Measurements from ENCODE around the gene TOE1. TPM values are rescaled to one million over a fixed set of nuclear protein-coding genes. Genes with fewer than 3 reads are reported as not detected.

The TOE1 gene
- total RNA-seq, 6 experiments from 2014 or later = 9.5 to 11.7 (median 10.1) TPM

DNA sequence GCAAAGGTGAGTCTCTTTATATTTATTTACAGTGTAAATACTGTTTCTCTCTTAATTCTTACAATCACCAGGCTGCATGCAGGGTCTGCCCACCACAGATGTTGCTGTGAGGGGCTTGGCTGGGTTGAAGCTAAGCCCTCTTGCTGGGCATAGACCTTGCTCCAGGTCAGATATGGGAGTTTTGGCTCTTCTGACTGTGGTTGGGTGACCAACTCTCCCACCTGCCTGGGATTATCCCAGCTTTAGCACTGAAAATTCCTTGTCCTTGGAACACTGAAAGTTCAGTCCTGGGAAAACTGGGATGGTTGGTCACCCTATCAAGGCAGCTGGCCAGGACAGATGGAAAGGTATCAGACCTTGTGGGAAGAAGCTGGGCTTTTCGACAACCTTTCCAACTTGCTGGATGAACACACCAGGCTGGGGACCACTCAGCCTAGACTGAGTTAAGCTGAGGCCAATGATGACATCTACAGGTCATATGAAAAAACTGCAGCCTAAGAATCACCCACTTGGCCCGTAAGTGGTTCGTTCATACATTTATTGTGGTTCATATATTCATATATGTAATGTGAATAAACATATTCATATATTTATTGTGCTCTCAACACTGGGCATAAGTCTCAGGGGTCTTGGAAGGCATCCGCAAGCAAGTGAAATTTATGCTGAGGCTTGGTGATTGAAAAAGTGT lies 39.8 kb upstream of the TOE1 start:
- Mint-ChIP-seq H3K27ac (no peak overlapping the region), H3K36me3 (ENCODE audit: low read depth) (no peaks in the 10 kb centered on the region), H3K9me3 (no peaks in the 10 kb centered on the region), H3K4me3 (no peak overlapping the region), H3K27me3 (ENCODE audit: insufficient read depth) (peaks cover 3% of the 10 kb centered on the region), H3K4me1 (ENCODE audit: low read depth) (peaks cover 14% of the 10 kb centered on the region)
- TF ChIP-seq CTCF (IDR thresholded peaks at IDR 0.05) = peak; percentile 85
- DNase-seq = peak; percentile 60

- no peak overlapping the region for H3K4me3 Mint-ChIP-seq
- H3K27ac Mint-ChIP-seq = no peak overlapping the region
- no peaks in the 10 kb centered on the region for H3K36me3 Mint-ChIP-seq (ENCODE audit: low read depth)
- no peak for DNase-seq
- peaks cover 19% of the 10 kb centered on the region for H3K4me1 Mint-ChIP-seq (ENCODE audit: low read depth)
- TF ChIP-seq CTCF (IDR thresholded peaks at IDR 0.05) = no peak; the same call in 1 of the 2 replicates
- peaks cover 3% of the 10 kb centered on the region for H3K27me3 Mint-ChIP-seq (ENCODE audit: insufficient read depth)
- no peaks in the 10 kb centered on the region for H3K9me3 Mint-ChIP-seq
Measured at GRCh38 chr1:45300669-45300997, 39.3 kb upstream of the TOE1 start.

- DNase-seq = no peak
- H3K4me1 Mint-ChIP-seq (ENCODE audit: low read depth) = peaks cover 33% of the 10 kb centered on the region
- peaks cover 3% of the 10 kb centered on the region; the same call in 1 of the 2 replicates for H3K27me3 Mint-ChIP-seq (ENCODE audit: insufficient read depth)
- H3K27ac Mint-ChIP-seq = peak overlapping the region; percentile 40
- no peaks in the 10 kb centered on the region for H3K9me3 Mint-ChIP-seq
- TF ChIP-seq CTCF (IDR thresholded peaks at IDR 0.05) = no peak
- H3K4me3 Mint-ChIP-seq = peak overlapping the region; percentile 92
- H3K36me3 Mint-ChIP-seq (ENCODE audit: low read depth) = no peaks in the 10 kb centered on the region
Measured at GRCh38 chr1:45302505-45303150, 37.3 kb upstream of the TOE1 start.

DNA sequence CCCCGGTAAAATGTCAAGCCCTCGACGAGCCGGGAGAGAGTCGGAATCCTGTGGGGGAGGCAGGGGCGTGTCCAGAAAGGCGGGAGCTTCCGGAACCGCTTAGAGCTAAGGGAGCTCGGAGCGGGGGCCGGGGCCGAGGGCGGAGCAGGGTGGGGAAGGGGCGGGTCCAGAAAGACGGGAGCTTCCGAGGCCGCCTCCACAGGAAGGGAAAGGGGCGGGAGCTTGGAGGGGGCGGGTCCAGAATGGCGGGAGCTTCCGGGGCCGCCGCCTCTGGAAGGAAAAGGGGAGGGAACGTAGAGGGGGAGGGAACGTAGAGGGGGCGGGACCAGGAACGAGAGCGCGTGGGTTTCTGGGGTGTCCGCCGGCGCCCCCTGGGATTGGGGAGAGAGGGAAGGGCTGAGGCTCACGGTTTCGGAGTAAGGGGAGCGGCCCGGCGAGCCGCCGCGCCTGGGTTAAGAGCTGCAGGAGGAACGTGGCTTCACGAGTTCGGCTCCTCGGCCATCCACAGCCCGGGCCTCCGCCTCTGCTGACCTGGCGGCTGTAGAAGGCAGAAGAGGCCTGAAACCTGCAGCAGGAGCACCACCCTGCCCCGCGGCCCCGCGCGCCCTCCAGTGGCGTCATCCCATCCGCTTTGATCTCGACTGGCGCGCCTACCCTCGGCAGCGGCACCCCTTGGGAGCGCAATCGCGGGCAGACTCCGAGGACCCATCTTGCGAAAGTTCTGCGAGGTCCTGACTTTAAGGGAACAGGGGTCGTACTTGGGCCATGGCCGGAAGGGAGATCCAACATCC lies 36.3 kb upstream of the TOE1 start:
- Mint-ChIP-seq H3K36me3 (ENCODE audit: low read depth) (no peaks in the 10 kb centered on the region), H3K9me3 (no peaks in the 10 kb centered on the region), H3K4me3 (peak overlapping the region; percentile 92), H3K27ac (peak overlapping the region; percentile 96), H3K27me3 (ENCODE audit: insufficient read depth) (peaks cover 3% of the 10 kb centered on the region; the same call in 1 of the 2 replicates), H3K4me1 (ENCODE audit: low read depth) (peaks cover 33% of the 10 kb centered on the region)
- peak; percentile 83 for TF ChIP-seq CTCF (IDR thresholded peaks at IDR 0.05)
- DNase-seq = peak; percentile 96

GRCh38 chr1:45304311-45305081 lies 35.5 kb upstream of the TOE1 start:
- no peaks in the 10 kb centered on the region for H3K9me3 Mint-ChIP-seq
- peaks cover 33% of the 10 kb centered on the region for H3K4me1 Mint-ChIP-seq (ENCODE audit: low read depth)
- no peaks in the 10 kb centered on the region for H3K36me3 Mint-ChIP-seq (ENCODE audit: low read depth)
- no peak for DNase-seq
- peak overlapping the region; percentile 92 for H3K4me3 Mint-ChIP-seq
- peak overlapping the region; percentile 96 for H3K27ac Mint-ChIP-seq
- peak; percentile 21 for TF ChIP-seq CTCF (IDR thresholded peaks at IDR 0.05)
- peaks cover 3% of the 10 kb centered on the region; the same call in 1 of the 2 replicates for H3K27me3 Mint-ChIP-seq (ENCODE audit: insufficient read depth)
